Astrocyte (in vitro differentiated cells and primary cell): ENCODE results near the gene JAKMIP2. TPM values are rescaled to one million over a fixed set of nuclear protein-coding genes. Genes with fewer than 3 reads are reported as not detected.

Source experiments
- DNase-seq: peaks from one replicate; pipeline ENCODE4 v3.0.0-alpha.2; 2010; ENCODE audit warnings: low read depth
- FAIRE-seq: peaks from 2 replicates; lab custom pipeline; 2011; peaks lifted over from hg19 to GRCh38; lab: Jason Lieb, UNC
- H2AFZ ChIP-seq: 2 replicates; pipeline ENCODE4 v1.6.0; 2012; ENCODE audit warnings: low read depth, low read length, inconsistent platforms
- H3K27ac ChIP-seq: 2 replicates; pipeline ENCODE4 v1.5.1; 2011; ENCODE audit warnings: low read depth, low read length, inconsistent platforms
- H3K27me3 ChIP-seq: 2 replicates; pipeline ENCODE4 v1.6.0; 2011; ENCODE audit warnings: low read length, inconsistent platforms; ENCODE audit not compliant: insufficient read depth
- H3K36me3 ChIP-seq: 2 replicates; pipeline ENCODE4 v1.5.1; 2011; ENCODE audit warnings: low read length, inconsistent platforms; ENCODE audit not compliant: insufficient read depth
- H3K4me1 ChIP-seq: 2 replicates; pipeline ENCODE4 v1.5.1; 2011; ENCODE audit warnings: low read length, inconsistent platforms; ENCODE audit not compliant: insufficient read depth
- H3K4me2 ChIP-seq: 2 replicates; pipeline ENCODE4 v1.6.0; 2012; ENCODE audit warnings: low read length, inconsistent platforms
- H3K4me3 ChIP-seq: 2 replicates; pipeline ENCODE4 v1.5.1; 2011; ENCODE audit warnings: low read depth, mild to moderate bottlenecking, low read length, inconsistent platforms; ENCODE audit not compliant: insufficient read depth
- H3K79me2 ChIP-seq: 2 replicates; pipeline ENCODE4 v1.6.0; 2012; ENCODE audit warnings: mild to moderate bottlenecking, low read length, inconsistent platforms; ENCODE audit not compliant: insufficient read depth
- H3K9ac ChIP-seq: 2 replicates; pipeline ENCODE4 v1.6.0; 2012; ENCODE audit warnings: mild to moderate bottlenecking, low read length, inconsistent platforms
- H3K9me3 ChIP-seq: 2 replicates; pipeline ENCODE4 v1.5.1; 2012; ENCODE audit warnings: low read depth, mild to moderate bottlenecking, low read length, inconsistent platforms; ENCODE audit not compliant: insufficient read depth
- H4K20me1 ChIP-seq: 2 replicates; pipeline ENCODE4 v1.6.0; 2012; ENCODE audit warnings: low read length, inconsistent platforms; ENCODE audit not compliant: insufficient read depth
- H3K27ac Mint-ChIP-seq: one replicate; pipeline ENCODE4 v1.8.0; 2021; ENCODE audit warnings: mild to moderate bottlenecking, mixed read lengths; ENCODE audit not compliant: unreplicated experiment
- H3K27me3 Mint-ChIP-seq: one replicate; pipeline ENCODE4 v1.8.0; 2021; ENCODE audit warnings: low read depth, mixed read lengths; ENCODE audit not compliant: unreplicated experiment
- H3K36me3 Mint-ChIP-seq: one replicate; pipeline ENCODE4 v1.8.0; 2021; ENCODE audit warnings: low read depth, mixed read lengths; ENCODE audit not compliant: unreplicated experiment
- H3K4me1 Mint-ChIP-seq: one replicate; pipeline ENCODE4 v1.8.0; 2021; ENCODE audit warnings: low read depth, mixed read lengths; ENCODE audit not compliant: unreplicated experiment
- H3K4me3 Mint-ChIP-seq: one replicate; pipeline ENCODE4 v1.8.0; 2021; ENCODE audit warnings: mild to moderate bottlenecking, moderate library complexity, mixed read lengths; ENCODE audit not compliant: unreplicated experiment
- H3K9me3 Mint-ChIP-seq: one replicate; pipeline ENCODE4 v1.8.0; 2021; ENCODE audit warnings: mild to moderate bottlenecking, mixed read lengths; ENCODE audit not compliant: unreplicated experiment
- CTCF ChIP-seq: IDR thresholded peaks from 2 replicates; pipeline ENCODE4 v1.5.1; 2011; ENCODE audit warnings: low read depth, mild to moderate bottlenecking, inconsistent platforms, low read length, moderate library complexity; ENCODE audit not compliant: insufficient read depth
- EZH2 ChIP-seq: IDR thresholded peaks from 2 replicates; pipeline ENCODE4 v1.6.1; 2012; ENCODE audit warnings: mild to moderate bottlenecking, low read length, inconsistent platforms; ENCODE audit not compliant: insufficient read depth
- total RNA-seq: library from RNA; stranded (reverse); gene quantifications from 2 replicates; pipeline ENCODE4 v1.2.1, GENCODE V29; 2021

Gene JAKMIP2
- total RNA-seq, 1 donor from 2014 or later, result 15.1 TPM

DNA sequence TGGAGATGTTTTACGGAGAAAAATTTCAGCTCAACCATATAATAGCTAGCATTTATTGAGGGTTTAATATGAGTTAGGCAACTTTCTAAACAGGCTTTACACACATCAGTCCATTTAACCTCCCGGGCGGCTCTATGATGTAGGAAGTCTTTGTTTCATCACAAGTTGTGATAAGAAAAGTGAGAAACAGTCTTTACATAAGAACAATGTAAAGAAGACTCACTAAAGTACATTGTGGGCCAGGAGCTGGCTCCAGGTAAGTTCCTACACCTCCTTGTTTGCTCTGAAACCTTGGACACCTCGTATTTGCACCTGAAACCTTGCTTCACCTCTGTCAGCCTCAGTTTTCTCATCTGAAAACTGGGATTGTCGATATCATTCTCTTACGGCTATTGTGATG lies 116.1 kb downstream of the JAKMIP2 start:
- Mint-ChIP-seq H3K27ac (no peak overlapping the region), H3K9me3 (peaks cover 5% of the 10 kb centered on the region), H3K36me3 (peaks cover 19% of the 10 kb centered on the region), H3K4me3 (no peak overlapping the region), H3K4me1 (no peaks in the 10 kb centered on the region), H3K27me3 (no peaks in the 10 kb centered on the region)
- no peak overlapping the region for H3K27ac ChIP-seq
- no peaks in the 10 kb centered on the region for H3K36me3 ChIP-seq
- DNase-seq, result no peak
- no peak overlapping the region for H3K4me3 ChIP-seq
- H3K79me2 ChIP-seq, result no peaks in the 10 kb centered on the region
- H3K27me3 ChIP-seq, result no peaks in the 10 kb centered on the region
- no peak overlapping the region for H3K4me2 ChIP-seq
- no peaks in the 10 kb centered on the region for H3K4me1 ChIP-seq
- no peaks in the 10 kb centered on the region for H3K9me3 ChIP-seq
- FAIRE-seq, result no peak
- H3K9ac ChIP-seq, result no peak overlapping the region
- no peak overlapping the region for H2AFZ ChIP-seq
- no peaks in the 10 kb centered on the region for H4K20me1 ChIP-seq
- TF ChIP-seq EZH2, result no peak
- no peak for TF ChIP-seq CTCF

- peaks cover 8% of the 10 kb centered on the region for H3K4me1 Mint-ChIP-seq
- Histone ChIP-seq H2AFZ (no peak overlapping the region), H3K27ac (no peak overlapping the region), H3K4me1 (no peaks in the 10 kb centered on the region), H3K4me3 (no peak overlapping the region), H4K20me1 (no peaks in the 10 kb centered on the region), H3K4me2 (no peak overlapping the region), H3K36me3 (no peaks in the 10 kb centered on the region), H3K9me3 (no peaks in the 10 kb centered on the region), H3K9ac (no peak overlapping the region), H3K27me3 (no peaks in the 10 kb centered on the region), H3K79me2 (no peaks in the 10 kb centered on the region)
- TF ChIP-seq EZH2 (no peak), CTCF (no peak)
- peaks cover 7% of the 10 kb centered on the region for H3K9me3 Mint-ChIP-seq
- H3K27ac Mint-ChIP-seq, result no peak overlapping the region
- DNase-seq (peak; percentile 24), FAIRE-seq (no peak)
- peaks cover 29% of the 10 kb centered on the region for H3K36me3 Mint-ChIP-seq
- H3K4me3 Mint-ChIP-seq, result no peak overlapping the region
- H3K27me3 Mint-ChIP-seq, result no peaks in the 10 kb centered on the region
Measured at GRCh38 chr5:147661541-147661940, 121.0 kb downstream of the JAKMIP2 start.

DNA sequence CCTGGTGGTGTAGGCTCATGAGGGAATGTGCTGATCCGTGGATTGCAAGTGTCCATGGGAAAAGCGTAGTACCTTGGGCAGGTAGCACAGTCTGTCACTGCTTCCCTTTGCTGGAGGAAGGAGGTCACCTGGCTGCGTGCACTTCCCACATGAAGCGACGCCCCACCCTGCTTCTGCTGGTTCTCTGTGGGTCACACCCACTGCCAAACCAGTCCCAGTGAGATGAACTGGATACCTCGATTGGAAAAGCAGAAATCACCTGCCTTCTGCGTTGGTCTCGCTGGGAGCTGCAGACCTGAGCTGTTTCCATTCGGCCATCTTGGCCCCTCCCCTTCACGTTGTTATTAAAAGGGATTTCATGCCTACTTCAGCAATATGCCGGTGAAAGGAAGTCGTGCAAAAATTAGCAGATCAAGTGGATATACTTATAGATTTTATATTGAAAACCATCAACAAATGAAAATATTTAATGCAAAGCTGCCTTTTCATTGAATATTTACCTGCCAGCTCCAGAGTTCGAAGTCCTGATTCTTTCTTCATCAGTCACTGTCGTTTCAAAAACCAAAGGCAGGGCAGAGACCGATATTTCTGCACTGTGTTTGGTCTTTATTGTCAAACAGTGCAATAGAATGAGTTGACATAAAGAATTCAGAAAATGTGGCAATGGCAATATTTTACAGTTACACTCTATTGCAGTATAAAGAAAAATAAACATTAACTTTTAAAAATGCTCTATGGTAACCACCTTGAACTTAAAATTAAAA lies 123.2 kb downstream of the JAKMIP2 start:
- Mint-ChIP-seq H3K4me1 (peaks cover 8% of the 10 kb centered on the region), H3K36me3 (peaks cover 37% of the 10 kb centered on the region), H3K27me3 (no peaks in the 10 kb centered on the region), H3K4me3 (no peak overlapping the region), H3K9me3 (peaks cover 17% of the 10 kb centered on the region), H3K27ac (no peak overlapping the region)
- H4K20me1 ChIP-seq, result no peaks in the 10 kb centered on the region
- H3K4me2 ChIP-seq, result no peak overlapping the region
- H3K9ac ChIP-seq, result no peak overlapping the region
- H3K9me3 ChIP-seq, result no peaks in the 10 kb centered on the region
- no peaks in the 10 kb centered on the region for H3K79me2 ChIP-seq
- H3K4me1 ChIP-seq, result no peaks in the 10 kb centered on the region
- TF ChIP-seq EZH2, result no peak
- TF ChIP-seq CTCF, result no peak
- DNase-seq (no peak), FAIRE-seq (no peak)
- no peaks in the 10 kb centered on the region for H3K36me3 ChIP-seq
- no peak overlapping the region for H3K27ac ChIP-seq
- no peak overlapping the region for H2AFZ ChIP-seq
- H3K27me3 ChIP-seq, result no peaks in the 10 kb centered on the region
- no peak overlapping the region for H3K4me3 ChIP-seq
